CD4-positive, alpha-beta T cell treated with Interleukin-15 for 1 hour (primary cell): ENCODE results near the gene PTCH1.

ENCODE experiments used
- DNase-seq: peaks from one replicate; pipeline ENCODE4 v3.0.0-alpha.2; 2020

The PTCH1 gene

GRCh38 chr9:95436416-95436815, 80.4 kb downstream of the PTCH1 start:
- no peak for DNase-seq

DNA sequence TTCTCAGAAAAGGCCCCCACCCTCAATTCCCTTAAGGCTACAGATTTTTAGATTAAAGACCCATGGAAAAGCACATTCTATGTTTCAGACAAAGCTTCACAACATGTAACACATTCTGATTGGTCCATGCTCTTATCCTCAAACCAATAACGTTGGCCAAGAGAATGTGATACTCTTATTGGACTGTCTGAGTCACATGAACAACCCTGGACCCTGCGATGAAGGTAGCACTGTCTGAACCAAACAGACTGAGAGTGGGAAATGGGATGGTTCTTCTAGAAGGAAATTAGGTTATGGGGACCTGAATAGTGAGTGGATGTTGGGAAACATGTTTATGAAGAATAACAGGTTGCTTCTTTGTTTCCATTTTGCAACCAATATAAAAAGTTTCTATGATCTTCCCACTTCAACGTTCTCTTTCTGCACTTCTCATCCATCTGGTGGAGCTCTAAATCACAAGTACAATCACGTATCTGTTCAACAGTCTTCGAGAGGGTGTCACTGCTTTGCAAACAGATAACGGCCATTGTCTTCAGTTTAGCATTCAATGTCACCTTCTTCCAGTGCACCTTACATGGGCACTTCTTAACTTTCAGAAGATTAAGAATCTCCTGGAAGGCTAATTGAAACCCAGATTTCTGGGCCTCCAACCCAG, 81.6 kb downstream of the PTCH1 start:
- DNase-seq = no peak

DNA sequence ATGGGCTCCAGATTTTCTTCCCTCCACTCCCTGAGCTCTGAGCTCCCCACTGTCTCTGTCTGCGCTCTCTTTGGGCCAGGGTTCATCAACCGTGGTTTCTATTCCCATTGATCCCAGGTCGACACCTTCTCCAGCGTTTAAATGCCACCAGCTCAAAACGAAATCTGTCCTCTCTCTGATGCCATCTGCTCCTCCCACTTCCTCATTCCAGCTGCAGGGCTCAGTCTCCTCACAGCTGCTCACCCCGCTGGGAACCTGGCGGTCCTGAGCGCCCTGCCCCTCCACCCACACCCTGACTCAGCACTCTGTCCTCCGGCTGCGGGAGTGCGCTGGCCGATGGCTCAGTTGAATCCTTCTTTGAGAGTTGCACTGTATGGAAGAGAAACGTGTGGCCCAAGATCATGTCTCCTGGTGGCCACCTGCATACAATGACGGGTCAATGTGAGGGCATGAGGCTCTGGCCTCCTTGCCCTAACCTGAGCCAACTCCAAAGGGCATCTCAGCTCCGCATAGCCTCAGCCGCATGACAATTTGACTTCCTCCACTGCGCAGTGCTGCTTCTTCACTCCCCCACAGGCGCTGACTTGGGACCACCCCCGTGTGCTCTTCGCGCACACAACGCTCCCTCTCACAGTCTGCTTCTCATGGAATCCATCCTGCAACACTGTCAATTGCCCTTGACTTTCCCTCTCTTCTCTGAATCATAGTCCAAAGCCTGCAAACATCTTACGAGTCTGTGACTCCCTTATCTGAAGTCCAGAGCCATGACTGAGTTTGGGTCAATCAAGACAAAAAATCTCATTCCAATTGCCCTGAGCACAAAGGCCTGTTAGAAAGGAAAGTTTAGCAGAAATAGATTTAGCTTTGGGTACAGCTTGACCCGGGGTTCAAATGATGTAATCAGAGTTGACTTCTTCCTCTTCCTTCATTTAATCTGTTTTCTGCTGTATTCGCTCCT, 82.4 kb downstream of the PTCH1 start:
- no peak for DNase-seq

DNA sequence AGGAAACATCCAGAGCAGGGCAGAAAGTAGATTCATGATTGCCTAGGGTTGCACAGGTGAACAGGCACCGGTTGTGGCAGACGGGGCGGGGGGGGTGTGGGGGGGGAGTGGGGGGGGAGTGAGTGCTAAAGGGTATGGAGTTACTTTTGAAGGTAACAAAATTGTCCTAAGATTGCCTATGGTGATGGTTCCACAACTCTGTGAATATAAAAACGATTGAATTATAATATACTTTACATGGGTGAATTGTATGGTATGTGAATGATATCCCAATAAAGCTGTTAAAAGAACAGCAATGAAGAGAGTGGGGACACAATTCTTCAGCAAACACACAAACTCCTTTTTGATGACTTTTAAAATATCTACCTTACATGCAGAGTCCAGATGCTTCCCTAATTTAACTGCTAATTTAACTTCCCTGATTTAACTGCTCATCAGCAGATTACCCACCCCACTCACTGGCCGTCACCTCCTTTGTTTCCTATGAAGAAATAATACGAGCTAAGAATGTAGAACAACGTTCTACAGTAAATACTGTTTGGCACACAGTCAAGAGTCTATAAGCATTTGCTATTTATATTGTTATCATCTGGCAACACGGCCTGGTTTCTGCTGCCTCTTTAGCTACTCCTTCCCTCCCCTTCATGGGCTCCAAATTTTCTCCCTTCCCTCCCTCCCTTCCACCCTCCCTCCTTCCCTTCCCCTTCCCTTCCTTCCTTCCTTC, 83.5 kb downstream of the PTCH1 start:
- DNase-seq = no peak

- no peak for DNase-seq
These were observed 85.5 kb downstream of the PTCH1 start for GRCh38 chr9:95431286-95431685.

DNA sequence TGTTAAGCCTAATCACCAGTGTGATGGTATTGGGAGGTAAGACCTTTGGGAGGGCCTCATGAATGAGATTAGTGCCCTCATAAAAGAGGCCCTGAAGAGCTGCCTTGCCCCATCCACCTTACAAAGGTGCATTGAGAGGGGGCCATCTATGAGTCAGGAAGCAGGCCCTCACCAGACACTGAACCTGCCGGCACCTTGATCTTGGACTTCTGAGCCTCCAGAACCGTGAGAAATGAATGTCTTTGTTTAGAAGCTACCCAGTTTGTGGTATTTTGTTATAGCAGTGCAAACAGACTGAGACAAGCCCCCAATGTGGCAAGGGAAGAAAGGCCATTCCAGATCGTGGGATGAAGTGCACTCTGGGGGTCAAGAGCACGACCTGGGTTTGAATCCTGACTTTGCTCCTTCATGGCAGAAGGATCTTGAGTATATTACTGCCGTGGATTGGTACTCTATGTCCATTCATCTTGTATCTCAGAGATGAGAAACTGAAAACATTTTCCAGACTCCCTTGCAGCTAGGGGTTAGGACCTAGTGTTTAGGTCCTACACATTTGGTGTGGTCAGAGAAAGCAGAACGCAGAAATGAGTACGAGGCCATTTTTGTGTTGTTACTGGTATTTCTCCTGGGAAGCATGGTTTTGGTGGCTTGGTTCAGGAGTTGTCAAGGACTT, 86.7 kb downstream of the PTCH1 start:
- no peak for DNase-seq

- no peak for DNase-seq
These were observed 87.7 kb downstream of the PTCH1 start for GRCh38 chr9:95429096-95429495.

GRCh38 chr9:95425910-95426551, 90.7 kb downstream of the PTCH1 start:
- DNase-seq = no peak

DNA sequence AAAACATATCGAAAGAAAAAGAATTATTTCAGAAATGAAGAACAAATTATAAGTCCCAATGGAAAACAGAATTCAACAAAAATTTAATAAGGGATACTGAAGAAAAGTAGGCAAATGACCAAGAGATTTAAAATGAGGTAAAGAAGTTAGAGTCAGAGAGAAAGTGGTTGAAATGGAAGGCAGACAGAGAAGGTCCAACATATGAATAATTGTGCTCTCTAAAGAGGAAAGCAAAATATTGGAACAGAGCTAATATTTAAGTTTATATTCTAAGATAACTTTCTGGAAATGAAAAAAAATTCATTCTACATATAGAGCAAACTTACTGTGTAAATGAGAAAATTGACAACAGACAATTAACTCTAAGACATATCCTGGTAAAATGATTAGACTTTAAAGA, 94.1 kb downstream of the PTCH1 start:
- no peak for DNase-seq

GRCh38 chr9:95420518-95420917, 96.3 kb downstream of the PTCH1 start:
- no peak for DNase-seq

DNA sequence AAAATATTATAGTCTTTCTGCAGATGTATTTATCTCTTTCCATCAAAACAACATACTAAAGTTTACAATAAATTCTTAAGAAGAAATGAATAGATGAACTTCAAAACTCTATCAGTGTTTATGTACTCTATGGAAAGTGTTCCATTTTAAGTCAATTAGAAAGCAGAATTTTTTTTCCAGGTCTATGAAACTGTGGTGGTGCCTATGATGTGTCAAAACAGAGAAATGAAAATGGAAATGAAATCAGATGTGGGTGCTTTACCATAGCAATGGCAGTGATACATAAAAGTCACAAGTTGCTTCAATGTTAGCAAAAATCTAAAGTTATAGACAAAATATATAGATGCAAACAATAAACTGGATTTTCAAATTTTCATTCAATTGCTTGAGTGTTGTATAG, 97.3 kb downstream of the PTCH1 start:
- DNase-seq = no peak

DNA sequence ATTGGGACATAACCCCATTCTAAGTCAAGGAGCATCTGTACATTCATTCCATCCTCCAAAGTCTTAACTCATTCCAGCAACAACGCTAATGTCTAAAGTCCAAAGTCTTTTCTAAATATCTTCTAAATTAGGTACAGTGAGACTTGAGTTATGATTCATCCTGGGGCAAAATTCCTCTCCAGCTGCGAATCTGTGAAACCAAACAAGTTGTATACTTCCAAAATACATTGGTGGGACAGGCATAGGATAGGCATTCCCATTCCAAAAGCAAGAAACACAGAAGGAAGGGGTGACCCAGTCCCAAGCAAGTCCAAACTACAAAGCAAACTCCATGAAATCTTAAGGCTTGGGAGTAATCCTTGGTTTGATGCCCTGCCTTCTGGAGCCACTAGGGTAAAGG, 101.6 kb downstream of the PTCH1 start:
- DNase-seq = no peak

GRCh38 chr9:95413793-95414192, 103.0 kb downstream of the PTCH1 start:
- no peak for DNase-seq

DNA sequence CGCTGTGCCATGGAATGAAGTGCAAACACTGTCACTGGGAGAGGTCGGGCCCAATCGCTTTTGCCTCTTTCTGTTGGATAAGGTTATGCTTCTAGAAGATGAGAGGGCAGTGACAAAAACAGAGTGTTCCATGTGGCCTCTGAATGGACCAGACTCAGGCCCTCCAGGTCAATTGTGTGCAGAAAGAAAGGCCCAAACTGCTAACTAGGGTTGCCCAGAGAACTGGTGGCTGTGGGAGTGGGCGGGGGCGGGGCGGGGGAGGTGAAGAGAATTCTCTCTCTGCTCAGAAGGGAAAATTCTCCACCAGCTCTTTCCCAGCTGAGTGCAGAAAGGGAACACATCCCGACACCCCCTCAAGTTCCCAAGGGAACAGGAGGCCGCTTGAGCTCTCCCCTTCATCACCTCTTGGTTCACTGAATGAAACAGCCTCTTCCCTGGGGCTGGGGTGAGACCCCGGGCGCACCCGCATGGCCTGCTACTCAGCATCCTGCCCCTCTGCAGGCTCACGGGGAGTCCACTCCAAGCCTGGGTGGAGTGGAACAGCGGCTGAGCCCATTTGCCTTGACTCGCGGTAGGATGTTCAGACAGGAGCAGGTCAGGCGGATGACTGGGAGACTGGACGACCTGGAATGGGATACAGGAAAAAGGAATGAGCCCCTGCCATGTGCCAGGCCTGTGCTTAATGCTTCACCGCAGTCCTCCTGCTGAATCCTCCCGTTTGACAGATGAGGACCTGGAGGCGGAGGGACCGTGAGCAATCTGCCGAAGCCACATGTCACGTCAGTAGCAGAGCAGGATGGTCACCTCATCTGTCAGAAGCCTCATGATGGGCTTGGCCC, 105.5 kb downstream of the PTCH1 start:
- DNase-seq = no peak

DNA sequence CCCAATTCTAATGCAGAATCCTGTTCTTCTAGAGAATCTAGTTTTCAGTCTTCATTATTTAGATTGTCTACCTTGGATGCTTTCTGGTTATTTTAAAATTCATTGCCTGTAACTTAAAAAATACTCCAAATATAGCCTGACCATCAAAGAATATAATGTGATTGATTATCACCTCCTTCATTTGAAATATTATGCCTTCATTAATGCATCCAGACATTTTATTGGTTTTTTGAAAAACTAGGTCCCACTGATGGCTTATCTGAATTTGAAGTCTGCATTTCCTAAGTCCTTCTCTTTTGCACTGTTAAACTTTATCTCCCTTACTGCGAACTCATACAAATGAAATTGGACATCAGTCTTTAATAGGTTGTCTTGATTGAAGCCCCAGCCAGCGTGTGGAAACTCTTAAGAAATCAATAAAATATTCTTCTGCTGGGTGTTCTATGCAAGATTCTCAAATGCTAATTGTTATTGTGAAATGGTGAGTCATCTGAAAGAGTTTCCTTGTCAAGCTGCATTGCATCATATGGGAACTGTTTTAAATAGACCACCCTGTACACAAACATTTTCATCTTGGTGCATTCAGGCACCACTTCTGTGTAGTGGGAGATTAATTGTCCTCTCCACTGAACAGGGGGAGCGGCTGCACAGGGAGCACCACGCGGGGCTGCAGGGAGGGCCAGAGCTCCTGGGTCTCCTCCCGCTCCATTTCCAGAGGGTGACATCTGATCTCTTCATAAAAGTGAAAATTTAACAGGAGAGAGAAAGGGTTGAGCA, 106.9 kb downstream of the PTCH1 start:
- DNase-seq = no peak

DNA sequence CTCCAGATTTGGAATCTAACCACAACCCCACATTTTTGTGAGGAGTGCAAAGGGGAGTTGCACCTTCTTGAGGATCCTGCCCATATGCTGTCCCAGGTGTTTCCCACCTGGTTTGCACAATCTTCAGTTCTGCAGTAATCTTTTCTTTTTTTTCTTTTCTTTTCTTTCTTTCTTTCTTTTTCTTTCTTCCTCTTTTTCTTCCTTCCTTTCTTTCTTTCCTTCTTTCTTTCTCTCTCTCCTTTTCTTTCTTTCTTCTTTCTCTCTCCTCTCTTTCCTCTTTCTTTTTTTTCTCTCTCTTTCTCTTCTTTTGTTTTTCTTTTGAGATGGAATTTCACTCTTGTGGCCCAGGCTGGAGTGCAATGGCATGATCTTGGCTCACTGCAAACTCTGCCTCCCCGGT, 109.2 kb downstream of the PTCH1 start:
- DNase-seq = no peak

DNA sequence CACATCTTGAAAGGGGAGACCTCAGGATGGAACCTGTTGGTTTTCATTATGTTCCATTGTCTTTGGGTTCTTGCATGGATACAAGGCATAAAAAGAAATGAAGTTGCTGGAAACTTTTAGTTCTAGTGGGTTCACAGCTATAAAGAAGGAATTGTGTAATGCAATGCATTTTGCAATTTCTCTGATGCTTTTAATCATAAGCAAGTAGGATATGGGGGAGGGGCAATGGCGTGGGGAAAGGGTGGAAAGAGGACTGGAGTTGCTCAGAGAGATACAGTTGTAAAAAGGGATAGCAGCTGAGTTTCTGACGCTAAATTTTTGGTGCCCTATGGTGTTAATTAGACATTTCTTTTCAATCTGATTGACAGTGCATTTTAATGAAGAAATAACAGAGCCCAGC, 110.7 kb downstream of the PTCH1 start:
- no peak for DNase-seq

DNA sequence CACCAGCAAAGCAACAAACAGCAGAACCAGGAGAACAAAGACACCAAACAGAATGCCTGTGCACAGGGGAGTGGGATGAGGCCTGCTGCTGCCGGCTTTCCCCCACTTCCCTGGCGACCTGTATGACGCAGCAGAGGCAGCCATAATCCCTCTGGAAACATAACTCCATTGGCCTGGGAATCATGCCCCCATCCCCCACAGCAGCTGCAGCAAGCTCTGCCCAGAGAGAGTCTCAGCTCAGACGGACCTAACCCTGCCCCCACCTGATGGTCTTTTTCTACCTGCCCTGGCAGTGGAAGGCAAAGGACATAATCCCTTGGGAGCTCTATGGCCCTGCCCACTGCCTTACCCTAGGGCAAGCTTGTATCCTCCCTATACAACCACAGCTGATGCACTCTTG, 117.5 kb downstream of the PTCH1 start:
- no peak for DNase-seq
